CD4-positive, alpha-beta T cell treated with Interleukin-15 for 1 hour (primary cell): ENCODE data around the gene HSD17B7.
"Not testable (repeated sequence)": the region's sequence is repeated elsewhere in the genome, so short reads cannot be mapped to it uniquely, and the experiment has no call there.

Source experiments
- DNase-seq: peaks from one replicate; pipeline ENCODE4 v3.0.0-alpha.2; 2020

Gene HSD17B7

GRCh38 chr1:162812357-162812756, 21.9 kb downstream of the HSD17B7 start:
- not testable (repeated sequence) for DNase-seq

- not testable (repeated sequence) for DNase-seq
Observed at GRCh38 chr1:162818136-162818535, 27.6 kb downstream of the HSD17B7 start.

- not testable (repeated sequence) for DNase-seq
Observed at GRCh38 chr1:162818666-162819065, 28.2 kb downstream of the HSD17B7 start.

GRCh38 chr1:162822391-162823200, 32.1 kb downstream of the HSD17B7 start:
- no peak for DNase-seq

- no peak for DNase-seq
Observed at GRCh38 chr1:162823231-162823630, 32.7 kb downstream of the HSD17B7 start.

GRCh38 chr1:162823771-162824525, 33.4 kb downstream of the HSD17B7 start:
- DNase-seq: no peak

GRCh38 chr1:162829268-162829667, 38.8 kb downstream of the HSD17B7 start:
- DNase-seq: no peak

DNA sequence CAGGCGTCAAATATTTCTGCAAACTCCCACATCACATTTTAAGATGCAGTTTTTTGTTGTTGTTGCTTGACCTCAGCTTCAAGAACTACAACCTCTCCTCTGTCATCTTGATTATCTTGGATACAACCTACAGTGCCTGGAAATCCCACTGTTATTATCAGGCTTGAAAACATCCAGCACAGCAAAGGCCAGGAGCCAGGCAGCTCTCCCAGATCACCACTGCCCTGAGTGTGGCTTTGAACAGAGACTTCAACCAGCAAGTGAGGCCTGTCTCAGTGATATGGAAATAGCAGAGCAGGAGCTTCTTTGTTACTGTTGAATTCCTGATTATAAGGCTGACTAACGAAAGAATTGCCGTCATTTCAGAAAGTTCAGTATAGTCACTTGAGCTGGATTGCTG, 42.0 kb downstream of the HSD17B7 start:
- no peak for DNase-seq

GRCh38 chr1:162835157-162835899, 44.8 kb downstream of the HSD17B7 start:
- no peak for DNase-seq

DNA sequence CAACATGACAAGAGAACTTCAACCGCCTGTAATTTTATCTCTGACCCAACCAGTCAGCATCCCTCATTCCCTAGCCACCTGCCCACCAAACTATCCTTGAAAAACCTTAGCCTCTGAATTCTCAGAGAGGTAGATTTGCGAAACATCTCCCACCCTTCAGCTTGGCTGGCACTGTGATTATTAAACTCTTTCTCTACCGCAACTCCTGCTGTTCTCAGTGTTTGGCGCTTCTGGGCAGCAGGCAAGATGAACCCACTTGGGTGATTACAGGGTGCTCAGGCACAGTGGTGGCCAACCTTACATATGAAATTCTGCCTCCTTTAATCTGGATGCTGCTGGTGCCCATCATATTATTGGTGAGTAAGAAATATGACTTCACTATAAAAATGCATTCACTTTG, 48.4 kb downstream of the HSD17B7 start:
- DNase-seq: no peak

DNA sequence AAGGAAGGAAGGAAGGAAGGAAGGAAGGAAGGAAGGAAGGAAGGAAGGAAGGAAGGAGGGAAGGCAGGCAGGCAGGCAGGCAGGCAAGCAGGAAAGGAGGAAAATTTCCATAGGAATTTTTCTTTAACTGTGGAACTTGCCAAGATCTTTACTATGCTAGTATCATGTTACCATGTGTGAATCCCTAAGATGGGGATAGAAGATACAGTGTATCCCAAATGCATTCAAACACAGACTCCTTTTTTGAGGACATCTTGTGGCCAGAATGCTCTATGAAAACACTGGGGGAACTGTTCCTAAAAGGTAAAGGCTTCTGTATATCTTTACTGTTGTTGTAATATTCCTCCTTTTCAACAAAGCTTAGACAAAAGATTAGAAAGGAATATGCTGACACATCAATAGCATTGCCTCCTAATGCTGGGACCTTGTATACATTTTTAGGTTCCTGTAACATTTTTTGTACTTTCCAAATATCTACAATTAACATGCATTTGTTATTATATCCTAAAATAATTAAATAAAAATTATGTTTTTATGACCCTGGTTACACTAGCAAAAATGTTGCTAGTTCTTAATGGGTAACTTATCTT, 49.8 kb downstream of the HSD17B7 start:
- no peak for DNase-seq

GRCh38 chr1:162844153-162844552, 53.7 kb downstream of the HSD17B7 start:
- DNase-seq: no peak

- no peak for DNase-seq
Observed at GRCh38 chr1:162846256-162847212, 56.0 kb downstream of the HSD17B7 start.

DNA sequence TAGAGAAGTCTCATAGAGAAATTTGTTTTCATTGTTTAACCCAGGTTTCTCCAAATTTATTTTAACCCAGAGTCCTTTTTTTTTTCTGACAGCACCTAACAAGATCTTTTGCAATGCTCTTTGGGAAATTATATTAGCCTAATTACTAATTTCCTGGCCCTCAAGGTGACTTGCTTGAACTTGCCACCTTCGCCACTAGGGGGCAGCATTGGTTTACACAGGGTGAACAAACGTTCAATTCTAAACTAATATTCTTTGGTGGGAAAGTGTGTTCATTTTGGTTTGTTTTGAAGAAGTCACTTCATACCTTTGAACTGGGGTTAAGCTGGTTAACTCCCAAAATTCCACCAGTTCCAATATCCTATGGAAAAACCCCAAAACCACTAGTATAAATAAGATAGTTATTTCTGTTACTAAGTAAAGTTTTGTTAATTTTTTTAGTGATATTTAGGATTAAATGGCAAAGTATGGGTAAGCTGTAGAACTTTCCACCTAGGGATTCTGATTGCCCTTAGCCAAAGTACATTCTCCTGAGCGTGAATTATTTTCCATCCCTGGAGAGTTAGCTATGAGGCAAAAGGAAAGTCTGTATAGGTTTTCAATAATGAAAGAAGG, 57.4 kb downstream of the HSD17B7 start:
- DNase-seq: peak; percentile 59

DNA sequence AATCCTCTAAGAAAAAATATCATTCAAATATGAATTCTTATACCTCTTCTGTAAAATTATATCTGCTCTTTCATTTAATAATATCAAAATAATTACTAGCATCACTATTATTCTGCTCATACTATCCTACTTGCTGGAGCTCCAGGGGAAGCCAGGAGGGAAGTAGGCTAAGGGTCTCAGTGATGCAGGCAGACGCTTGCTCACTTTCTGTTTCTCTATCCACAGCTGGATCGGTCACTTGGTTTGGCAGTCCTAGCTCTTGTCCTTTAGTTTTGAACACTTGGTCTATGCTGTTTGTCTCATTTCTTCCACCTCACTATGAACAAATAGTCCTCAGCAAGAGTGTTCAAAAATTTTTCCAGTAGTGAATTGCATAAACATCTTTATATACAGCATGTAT, 59.2 kb downstream of the HSD17B7 start:
- no peak for DNase-seq

DNA sequence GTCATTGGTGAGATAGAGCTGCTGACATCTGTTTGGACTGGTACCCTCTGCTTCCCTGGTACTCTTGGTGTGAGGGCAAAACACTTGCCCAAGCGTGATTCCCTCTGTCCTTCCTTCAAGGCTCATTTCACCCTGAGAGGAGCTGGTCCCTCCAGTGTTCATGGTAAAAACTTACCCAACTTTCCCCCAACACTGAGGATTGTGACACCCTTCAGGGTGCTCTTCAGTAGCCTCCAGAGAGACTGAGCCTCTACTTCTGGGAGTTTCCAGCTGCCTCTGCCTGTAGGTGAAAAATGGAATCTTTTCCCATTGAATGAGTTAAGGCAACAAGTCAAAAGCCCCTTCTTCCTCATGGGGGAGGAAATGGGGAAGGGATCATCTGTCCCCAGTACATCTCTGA, 60.8 kb downstream of the HSD17B7 start:
- no peak for DNase-seq

DNA sequence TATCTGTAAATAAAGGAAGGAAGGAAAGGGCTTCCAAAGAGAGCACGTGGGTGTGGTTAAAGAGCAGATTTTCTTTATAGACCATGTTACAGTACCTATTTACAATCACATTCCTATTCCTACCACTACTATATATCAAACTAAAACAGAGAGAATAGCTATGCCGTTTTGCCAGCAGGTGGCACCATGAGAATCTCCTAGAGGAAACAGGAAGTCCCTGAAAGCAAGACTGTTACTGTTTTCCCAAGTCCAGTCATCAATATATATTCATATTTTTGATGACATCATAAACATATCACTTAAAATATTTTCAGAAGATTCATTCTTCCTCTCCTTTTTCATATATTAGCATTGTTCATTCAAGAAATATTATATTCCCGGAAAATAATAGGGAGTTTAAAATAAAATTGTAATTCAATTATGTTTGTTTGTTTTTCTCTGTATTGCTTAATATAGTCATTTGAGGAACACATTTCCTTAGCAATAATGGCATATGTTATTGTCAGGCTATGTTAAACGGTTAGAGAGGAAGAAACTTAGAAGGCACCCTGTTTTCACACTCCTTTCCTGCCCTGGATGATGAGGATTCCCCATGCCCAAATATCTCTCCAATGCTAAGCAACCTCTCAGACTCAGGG, 63.9 kb downstream of the HSD17B7 start:
- DNase-seq: peak; percentile 32

DNA sequence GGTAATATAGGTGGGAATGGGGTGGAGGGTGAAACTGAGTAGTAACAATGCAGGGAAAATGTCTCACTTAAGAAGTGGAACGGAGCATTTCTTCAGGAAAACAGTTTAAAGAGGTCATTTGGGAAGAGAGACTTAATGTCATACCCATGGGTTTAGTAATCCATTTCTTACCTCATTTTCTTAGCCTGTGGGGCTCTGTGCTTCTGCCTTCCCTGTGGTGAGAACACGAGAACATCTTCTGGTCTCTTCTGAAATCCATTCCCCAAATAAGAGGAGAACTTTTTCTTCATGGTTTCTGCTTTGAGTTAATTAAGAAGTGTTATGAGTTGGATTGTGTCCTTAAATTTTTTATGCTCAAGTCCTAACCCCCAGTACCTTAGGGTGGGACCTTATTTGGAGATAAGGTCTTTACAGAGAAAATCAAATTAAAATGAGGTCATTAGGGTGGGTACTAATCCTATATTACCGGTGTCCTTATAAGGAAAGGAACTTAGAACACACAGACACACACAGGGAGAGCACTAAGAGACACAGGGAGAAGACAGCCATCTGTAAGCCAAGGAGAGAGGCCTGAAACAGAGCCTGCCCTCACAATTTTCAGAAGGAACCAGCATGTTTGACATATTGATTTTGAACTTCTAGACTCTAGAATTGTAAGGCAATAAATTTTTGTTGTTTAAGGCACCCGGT, 65.1 kb downstream of the HSD17B7 start:
- no peak for DNase-seq

- no peak for DNase-seq
Observed at GRCh38 chr1:162856260-162856659, 65.8 kb downstream of the HSD17B7 start.

- no peak for DNase-seq
Observed at GRCh38 chr1:162857850-162858249, 67.3 kb downstream of the HSD17B7 start.
